ENCODE data around the gene VWC2. TPM values are rescaled to one million over a fixed set of nuclear protein-coding genes. Genes with fewer than 3 reads are reported as not detected.

VWC2 gene
- total and polyA plus RNA-seq, 10 of the 15 experiments (the other 5 are each of a cell fraction or from before 2014, with no cell fraction given), result 0.01 to 0.06 (median 0.03) TPM; not detected in 7

DNA sequence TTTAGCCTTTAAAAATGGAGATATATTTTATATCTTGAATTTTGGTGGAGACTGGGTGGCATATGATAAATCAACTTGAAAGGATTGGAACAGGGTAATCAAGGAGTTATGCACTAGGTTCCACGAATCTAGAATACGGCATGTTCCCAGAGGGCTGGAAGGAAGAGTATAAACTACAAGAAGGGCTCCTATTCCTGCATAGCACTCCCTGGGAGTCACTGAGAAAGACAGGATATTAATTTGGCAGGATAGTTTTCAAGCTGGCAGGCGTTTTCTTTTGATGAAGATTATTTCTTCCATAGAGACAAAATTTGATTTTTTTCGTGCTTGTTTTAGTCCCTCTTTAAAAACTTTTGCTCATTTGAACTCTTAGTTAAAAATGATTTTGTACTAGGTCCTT, 119.7 kb downstream of the VWC2 start:
- RAD21 ChIA-PET (ENCODE audit: unreplicated experiment), result no interaction called here
- H3K4me3 ChIP-seq, result no peak overlapping the region
- POLR2A ChIA-PET, result no interaction called here
- FAIRE-seq (no peak), DNase-seq (ENCODE audit: low read depth, low spot score) (no peak), ATAC-seq (no peak)
- H2AFZ ChIP-seq (ENCODE audit: control insufficient read depth, low read depth, low read length), result no peak overlapping the region
- 11% methylated on average over 4 of the region's 4 CpGs for WGBS (ENCODE audit: insufficient coverage, insufficient replicate concordance, low lambda C conversion rate, missing lambda C conversion rate)
- H3K27me3 ChIP-seq (replicated peaks in 1 of 2; ENCODE audit: control insufficient read depth in 2 of 2, insufficient read depth in 2 of 2, low read length in 1 of 2), result peaks cover 0 to 2% of the 10 kb centered on the region in 2 experiments; a peak in 2 of 4 replicates
- H3K79me2 ChIP-seq (ENCODE audit: control insufficient read depth, insufficient read depth, low read length), result no peaks in the 10 kb centered on the region
- TF ChIP-seq, protein P1, sequence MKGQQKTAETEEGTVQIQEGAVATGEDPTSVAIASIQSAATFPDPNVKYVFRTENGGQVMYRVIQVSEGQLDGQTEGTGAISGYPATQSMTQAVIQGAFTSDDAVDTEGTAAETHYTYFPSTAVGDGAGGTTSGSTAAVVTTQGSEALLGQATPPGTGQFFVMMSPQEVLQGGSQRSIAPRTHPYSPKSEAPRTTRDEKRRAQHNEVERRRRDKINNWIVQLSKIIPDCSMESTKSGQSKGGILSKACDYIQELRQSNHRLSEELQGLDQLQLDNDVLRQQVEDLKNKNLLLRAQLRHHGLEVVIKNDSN (IDR thresholded peaks at IDR 0.05; ENCODE audit: borderline replicate concordance, extremely low read length, insufficient read depth, low read depth, low read length), result no peak
- intact Hi-C loops (cut with micrococcal nuclease; ENCODE audit: unreplicated experiment), result no loop called here
- no peaks in the 10 kb centered on the region for H3K9me3 ChIP-seq (replicated peaks; ENCODE audit: control insufficient read depth, insufficient read depth, low read length)
- no TSS peak for BruUV-seq (replicated peaks)
- no peak overlapping the region for H3K27ac ChIP-seq (ENCODE audit: control insufficient read depth, insufficient read depth)
- CTCF ChIA-PET, result no interaction called here
- H3K36me3 ChIP-seq (ENCODE audit: control insufficient read depth in 2 of 2, insufficient read depth in 2 of 2, low read length in 1 of 2), result no peaks in the 10 kb centered on the region
- SMC1A ChIA-PET (ENCODE audit: uncharacterized antibody, unreplicated experiment), result no interaction called here
- H4K20me1 ChIP-seq (ENCODE audit: control insufficient read depth, insufficient read depth), result no peaks in the 10 kb centered on the region
- H3K9ac ChIP-seq (ENCODE audit: control insufficient read depth, insufficient read depth, low read length), result no peak overlapping the region
- no peaks in the 10 kb centered on the region for H3K4me1 ChIP-seq (ENCODE audit: control insufficient read depth, insufficient read depth, low read length)
- H3K4me2 ChIP-seq (ENCODE audit: control insufficient read depth, insufficient read depth), result no peak overlapping the region
- in situ Hi-C loops (cut with MboI), result no loop called here

DNA sequence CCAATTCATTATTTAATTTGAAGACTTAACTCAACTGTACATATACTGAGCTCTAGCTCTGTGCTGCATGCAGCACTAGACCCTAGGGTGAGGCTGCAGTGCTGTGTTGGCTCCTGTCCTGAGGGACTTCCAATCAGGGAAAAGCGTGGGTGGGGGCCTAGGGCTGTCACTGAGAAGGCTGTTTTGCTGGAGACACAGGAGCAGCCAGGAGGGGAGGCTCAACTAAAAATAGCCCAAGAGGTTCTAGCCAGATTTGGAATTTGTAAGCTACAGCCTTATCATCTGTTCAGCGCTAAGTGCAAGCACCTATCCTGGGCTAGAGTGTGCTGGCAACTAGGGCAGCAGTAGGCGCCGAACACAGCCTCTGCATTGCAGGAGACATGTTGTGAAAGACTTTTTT, 121.1 kb downstream of the VWC2 start:
- TF ChIP-seq ZBED1 (IDR thresholded peaks at IDR 0.05; ENCODE audit: borderline replicate concordance), result no peak
- no peak for TF ChIP-seq ZNF24 (IDR thresholded peaks at IDR 0.05)
- TF ChIP-seq HDGF (IDR thresholded peaks at IDR 0.05), result no peak
- TF ChIP-seq, protein P2, sequence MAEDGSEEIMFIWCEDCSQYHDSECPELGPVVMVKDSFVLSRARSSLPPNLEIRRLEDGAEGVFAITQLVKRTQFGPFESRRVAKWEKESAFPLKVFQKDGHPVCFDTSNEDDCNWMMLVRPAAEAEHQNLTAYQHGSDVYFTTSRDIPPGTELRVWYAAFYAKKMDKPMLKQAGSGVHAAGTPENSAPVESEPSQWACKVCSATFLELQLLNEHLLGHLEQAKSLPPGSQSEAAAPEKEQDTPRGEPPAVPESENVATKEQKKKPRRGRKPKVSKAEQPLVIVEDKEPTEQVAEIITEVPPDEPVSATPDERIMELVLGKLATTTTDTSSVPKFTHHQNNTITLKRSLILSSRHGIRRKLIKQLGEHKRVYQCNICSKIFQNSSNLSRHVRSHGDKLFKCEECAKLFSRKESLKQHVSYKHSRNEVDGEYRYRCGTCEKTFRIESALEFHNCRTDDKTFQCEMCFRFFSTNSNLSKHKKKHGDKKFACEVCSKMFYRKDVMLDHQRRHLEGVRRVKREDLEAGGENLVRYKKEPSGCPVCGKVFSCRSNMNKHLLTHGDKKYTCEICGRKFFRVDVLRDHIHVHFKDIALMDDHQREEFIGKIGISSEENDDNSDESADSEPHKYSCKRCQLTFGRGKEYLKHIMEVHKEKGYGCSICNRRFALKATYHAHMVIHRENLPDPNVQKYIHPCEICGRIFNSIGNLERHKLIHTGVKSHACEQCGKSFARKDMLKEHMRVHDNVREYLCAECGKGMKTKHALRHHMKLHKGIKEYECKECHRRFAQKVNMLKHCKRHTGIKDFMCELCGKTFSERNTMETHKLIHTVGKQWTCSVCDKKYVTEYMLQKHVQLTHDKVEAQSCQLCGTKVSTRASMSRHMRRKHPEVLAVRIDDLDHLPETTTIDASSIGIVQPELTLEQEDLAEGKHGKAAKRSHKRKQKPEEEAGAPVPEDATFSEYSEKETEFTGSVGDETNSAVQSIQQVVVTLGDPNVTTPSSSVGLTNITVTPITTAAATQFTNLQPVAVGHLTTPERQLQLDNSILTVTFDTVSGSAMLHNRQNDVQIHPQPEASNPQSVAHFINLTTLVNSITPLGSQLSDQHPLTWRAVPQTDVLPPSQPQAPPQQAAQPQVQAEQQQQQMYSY (CRISPR knock-in tag; IDR thresholded peaks at IDR 0.05), result no peak
- TF ChIP-seq, protein P3, sequence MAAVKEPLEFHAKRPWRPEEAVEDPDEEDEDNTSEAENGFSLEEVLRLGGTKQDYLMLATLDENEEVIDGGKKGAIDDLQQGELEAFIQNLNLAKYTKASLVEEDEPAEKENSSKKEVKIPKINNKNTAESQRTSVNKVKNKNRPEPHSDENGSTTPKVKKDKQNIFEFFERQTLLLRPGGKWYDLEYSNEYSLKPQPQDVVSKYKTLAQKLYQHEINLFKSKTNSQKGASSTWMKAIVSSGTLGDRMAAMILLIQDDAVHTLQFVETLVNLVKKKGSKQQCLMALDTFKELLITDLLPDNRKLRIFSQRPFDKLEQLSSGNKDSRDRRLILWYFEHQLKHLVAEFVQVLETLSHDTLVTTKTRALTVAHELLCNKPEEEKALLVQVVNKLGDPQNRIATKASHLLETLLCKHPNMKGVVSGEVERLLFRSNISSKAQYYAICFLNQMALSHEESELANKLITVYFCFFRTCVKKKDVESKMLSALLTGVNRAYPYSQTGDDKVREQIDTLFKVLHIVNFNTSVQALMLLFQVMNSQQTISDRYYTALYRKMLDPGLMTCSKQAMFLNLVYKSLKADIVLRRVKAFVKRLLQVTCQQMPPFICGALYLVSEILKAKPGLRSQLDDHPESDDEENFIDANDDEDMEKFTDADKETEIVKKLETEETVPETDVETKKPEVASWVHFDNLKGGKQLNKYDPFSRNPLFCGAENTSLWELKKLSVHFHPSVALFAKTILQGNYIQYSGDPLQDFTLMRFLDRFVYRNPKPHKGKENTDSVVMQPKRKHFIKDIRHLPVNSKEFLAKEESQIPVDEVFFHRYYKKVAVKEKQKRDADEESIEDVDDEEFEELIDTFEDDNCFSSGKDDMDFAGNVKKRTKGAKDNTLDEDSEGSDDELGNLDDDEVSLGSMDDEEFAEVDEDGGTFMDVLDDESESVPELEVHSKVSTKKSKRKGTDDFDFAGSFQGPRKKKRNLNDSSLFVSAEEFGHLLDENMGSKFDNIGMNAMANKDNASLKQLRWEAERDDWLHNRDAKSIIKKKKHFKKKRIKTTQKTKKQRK (IDR thresholded peaks at IDR 0.05; ENCODE audit: low read depth, low read length), result no peak
- TF ChIP-seq YBX1 (IDR thresholded peaks at IDR 0.05), result no peak
- H3K4me1 ChIP-seq (ENCODE audit: control insufficient read depth, insufficient read depth, low read length), result no peaks in the 10 kb centered on the region
- no peak overlapping the region for H3K4me3 ChIP-seq
- ChIA-PET POLR2A (no interaction called here), RAD21 (ENCODE audit: unreplicated experiment) (no interaction called here), SMC1A (ENCODE audit: uncharacterized antibody, unreplicated experiment) (no interaction called here), CTCF (no interaction called here)
- no peaks in the 10 kb centered on the region for H3K9me3 ChIP-seq (replicated peaks; ENCODE audit: control insufficient read depth, insufficient read depth, low read length)
- FAIRE-seq (no peak), ATAC-seq (no peak), DNase-seq (ENCODE audit: low read depth, low spot score) (no peak)
- H3K9ac ChIP-seq (ENCODE audit: control insufficient read depth, insufficient read depth, low read length), result no peak overlapping the region
- in situ Hi-C loops (cut with MboI) (no loop called here), intact Hi-C loops (cut with micrococcal nuclease; ENCODE audit: unreplicated experiment) (no loop called here)
- no peak overlapping the region for H3K4me2 ChIP-seq (ENCODE audit: control insufficient read depth, insufficient read depth)
- BruUV-seq (replicated peaks), result no TSS peak
- H3K36me3 ChIP-seq (ENCODE audit: control insufficient read depth in 2 of 2, insufficient read depth in 2 of 2, low read length in 1 of 2), result no peaks in the 10 kb centered on the region
- WGBS (ENCODE audit: insufficient coverage, insufficient replicate concordance, low lambda C conversion rate, missing lambda C conversion rate), result 44% methylated on average over 4 of the region's 4 CpGs
- H2AFZ ChIP-seq (ENCODE audit: control insufficient read depth, low read depth, low read length), result no peak overlapping the region
- no peaks in the 10 kb centered on the region for H3K79me2 ChIP-seq (ENCODE audit: control insufficient read depth, insufficient read depth, low read length)
- H3K27ac ChIP-seq (ENCODE audit: control insufficient read depth, insufficient read depth), result no peak overlapping the region
- no peaks in the 10 kb centered on the region for H3K27me3 ChIP-seq (replicated peaks in 1 of 2; ENCODE audit: control insufficient read depth in 2 of 2, insufficient read depth in 2 of 2, low read length in 1 of 2)
- no peaks in the 10 kb centered on the region for H4K20me1 ChIP-seq (ENCODE audit: control insufficient read depth, insufficient read depth)
